PFSK-1 (cell line): Measurements from ENCODE around the gene EIF2B1.

Experiments used
- FOXP2 ChIP-seq: optimal IDR thresholded peaks from 2 replicates; pipeline ENCODE3; 2011; ENCODE audit warnings: borderline replicate concordance, control low read depth, inconsistent platforms; ENCODE audit not compliant: insufficient read depth; ENCODE audit errors: extremely low read length, extremely low read depth
- POLR2AphosphoS5 ChIP-seq: IDR thresholded peaks from 2 replicates; pipeline ENCODE4 v1.6.1; 2012; ENCODE audit warnings: low read depth, mild to moderate bottlenecking, control low read depth, low read length, moderate library complexity
- REST ChIP-seq, 2 experiments: IDR thresholded peaks; 2 replicates each; pipeline versions ENCODE4 v1.6.1 to v1.8.0; 2011 to 2012; ENCODE audit warnings: low read depth in 2 of 2, low read length in 2 of 2, control low read depth in 1 of 2, inconsistent platforms in 1 of 2, mild to moderate bottlenecking in 1 of 2, moderate library complexity in 1 of 2; ENCODE audit not compliant: insufficient read depth in 1 of 2
- SIN3A ChIP-seq: IDR thresholded peaks from 2 replicates; pipeline ENCODE4 v1.6.1; 2012; ENCODE audit warnings: mild to moderate bottlenecking, low read length, moderate library complexity, borderline replicate concordance; ENCODE audit not compliant: insufficient read depth
- TAF1 ChIP-seq: IDR thresholded peaks from 2 replicates; pipeline ENCODE4 v1.6.1; 2012; ENCODE audit warnings: low read length, control low read depth, borderline replicate concordance; ENCODE audit not compliant: insufficient read depth

The EIF2B1 gene

GRCh38 chr12:123621619-123622530 is 11.6 kb downstream of the EIF2B1 start:
- TF ChIP-seq REST (IDR thresholded peaks at IDR 0.05; ENCODE audit: insufficient read depth in 1 of 2, low read depth in 2 of 2, low read length in 2 of 2) (no peak), POLR2AphosphoS5 (no peak; the same call in 1 of the 2 replicates), TAF1 (no peak), SIN3A (no peak)

- TF ChIP-seq SIN3A (no peak), POLR2AphosphoS5 (no peak; the same call in 1 of the 2 replicates), FOXP2 (no peak), REST (IDR thresholded peaks at IDR 0.05; ENCODE audit: insufficient read depth in 1 of 2, low read depth in 2 of 2, low read length in 2 of 2) (no peak), TAF1 (no peak)
These were observed 12.4 kb downstream of the EIF2B1 start for GRCh38 chr12:123621101-123621500.

- TF ChIP-seq SIN3A (no peak), FOXP2 (no peak), POLR2AphosphoS5 (no peak), REST (IDR thresholded peaks at IDR 0.05; ENCODE audit: insufficient read depth in 1 of 2, low read depth in 2 of 2, low read length in 2 of 2) (no peak), TAF1 (no peak)
These were observed 15.9 kb downstream of the EIF2B1 start for GRCh38 chr12:123617580-123617979.

- TF ChIP-seq TAF1 (no peak), FOXP2 (no peak)
These were observed 16.3 kb downstream of the EIF2B1 start for GRCh38 chr12:123617144-123617543.

- TF ChIP-seq REST (IDR thresholded peaks at IDR 0.05; ENCODE audit: insufficient read depth in 1 of 2, low read depth in 2 of 2, low read length in 2 of 2): no peak
- TF ChIP-seq FOXP2: no peak
- no peak for TF ChIP-seq POLR2AphosphoS5
These were observed 19.0 kb downstream of the EIF2B1 start for GRCh38 chr12:123614531-123614930.
